B cell (primary cell): ENCODE data around the gene RAP2A. TPM values are rescaled to one million over a fixed set of nuclear protein-coding genes. Genes with fewer than 3 reads are reported as not detected.

Source experiments
- ATAC-seq: fragments of 200-7000 bp; cut with Tn5 transposase; one replicate; pipeline ENCODE4 v1.10.0; 2021; ENCODE audit warnings: low read depth, mild to moderate bottlenecking, moderate number of reproducible peaks, moderate library complexity
- CTCF ChIA-PET: fragments of 350-600 bp; sonication (Branson Sonifier 250); formaldehyde crosslinking; loops from one replicate; lab custom pipeline; 2021; ENCODE audit warnings: antibody characterized with exemption, inconsistent platforms; lab: Charles Lee
- POLR2A ChIA-PET: fragments of 350-600 bp; sonication (Branson Sonifier 250); formaldehyde crosslinking; loops from one replicate; lab custom pipeline; 2021; ENCODE audit warnings: antibody characterized with exemption; lab: Charles Lee
- DNase-seq: peaks from one replicate; pipeline ENCODE4 v3.0.0; 2013
- H2AFZ ChIP-seq: 2 replicates; pipeline ENCODE4 v1.6.1; 2012; ENCODE audit warnings: mild to moderate bottlenecking, low read depth, low read length; ENCODE audit not compliant: insufficient read depth, poor library complexity, severe bottlenecking
- H3K27ac ChIP-seq, 2 donors: 1 replicate in 1 of 2; 2 replicates in 1 of 2; pipeline ENCODE4 v1.5.1; 2012 to 2013; ENCODE audit warnings: low read length in 2 of 2, mild to moderate bottlenecking in 2 of 2, moderate library complexity in 1 of 2
- H3K27me3 ChIP-seq, 4 experiments: fragments of 200-600 bp in 1 of 4; sonication (generic) in 1 of 4; replicated peaks in 1 of 4; 1 replicate in 2 of 4; 2 replicates in 2 of 4; pipeline versions ENCODE4 v1.6.1 to v1.7.0; 2013 to 2016; ENCODE audit warnings: low read length in 3 of 4, mild to moderate bottlenecking in 2 of 4, mixed read lengths in 1 of 4, moderate library complexity in 1 of 4; ENCODE audit not compliant: insufficient read depth in 4 of 4, control insufficient read depth in 3 of 4; ENCODE audit errors: control extremely low read depth in 1 of 4
- H3K36me3 ChIP-seq, 2 experiments: replicated peaks in 1 of 2; 1 replicate in 1 of 2; 2 replicates in 1 of 2; pipeline versions ENCODE4 v1.6.1 to v1.7.1; 2013; ENCODE audit warnings: low read length in 1 of 2; ENCODE audit not compliant: insufficient read depth in 2 of 2, control insufficient read depth in 1 of 2; ENCODE audit errors: control extremely low read depth in 1 of 2, extremely low read depth in 1 of 2
- H3K4me1 ChIP-seq, 2 donors: fragments of 200-600 bp in 1 of 2; sonication (generic) in 1 of 2; 1 replicate in 1 of 2; 2 replicates in 1 of 2; pipeline versions ENCODE4 v1.5.1 to v1.6.1; 2013 to 2017; ENCODE audit warnings: low read length in 2 of 2; ENCODE audit not compliant: control insufficient read depth in 2 of 2, insufficient read depth in 2 of 2
- H3K4me2 ChIP-seq: replicated peaks from 2 replicates; pipeline ENCODE3; 2012; ENCODE audit warnings: mild to moderate bottlenecking, low read depth, low read length; ENCODE audit not compliant: poor library complexity, severe bottlenecking
- H3K4me3 ChIP-seq, 5 experiments: fragments of 200-600 bp in 1 of 5; sonication (generic) in 1 of 5; 1 replicate in 3 of 5; 2 replicates in 2 of 5; pipeline versions ENCODE4 v1.5.1 to v1.7.0; 2011 to 2016; ENCODE audit warnings: low read length in 4 of 5, mild to moderate bottlenecking in 4 of 5, low read depth in 2 of 5, control low read depth in 1 of 5, moderate library complexity in 1 of 5; ENCODE audit not compliant: insufficient read depth in 1 of 5; ENCODE audit errors: control extremely low read depth in 1 of 5, extremely low read depth in 1 of 5
- H3K79me2 ChIP-seq: fragments of 200-600 bp; sonication (generic); one replicate; pipeline ENCODE4 v1.6.0; 2016; ENCODE audit warnings: low read length; ENCODE audit not compliant: control insufficient read depth, insufficient read depth
- H3K9ac ChIP-seq: fragments of 200-600 bp; sonication (generic); 2 replicates; pipeline ENCODE4 v1.6.1; 2017; ENCODE audit warnings: mild to moderate bottlenecking, low read length, moderate library complexity
- H3K9me3 ChIP-seq, 3 donors: one replicate each; pipeline versions ENCODE4 v1.6.1 to v1.7.1; 2013; ENCODE audit warnings: low read length in 2 of 3; ENCODE audit not compliant: control insufficient read depth in 2 of 3, insufficient read depth in 1 of 3; ENCODE audit errors: control extremely low read depth in 1 of 3
- H4K20me1 ChIP-seq: 2 replicates; pipeline ENCODE4 v1.6.0; 2012; ENCODE audit warnings: mild to moderate bottlenecking, low read length; ENCODE audit not compliant: insufficient read depth, control insufficient read depth, poor library complexity, severe bottlenecking
- H3K27ac Mint-ChIP-seq: one replicate; pipeline ENCODE4 v1.8.0; 2021; ENCODE audit warnings: mixed read lengths
- H3K27me3 Mint-ChIP-seq: one replicate; pipeline ENCODE4 v1.8.0; 2021; ENCODE audit warnings: mixed read lengths
- H3K4me1 Mint-ChIP-seq: one replicate; pipeline ENCODE4 v1.8.0; 2021; ENCODE audit warnings: mixed read lengths
- H3K4me3 Mint-ChIP-seq: one replicate; pipeline ENCODE4 v1.8.0; 2021; ENCODE audit warnings: mixed read lengths
- H3K9me3 Mint-ChIP-seq: one replicate; pipeline ENCODE4 v1.8.0; 2022; ENCODE audit warnings: mixed read lengths; ENCODE audit not compliant: insufficient read depth
- EZH2 ChIP-seq: IDR thresholded peaks from 2 replicates; pipeline ENCODE4 v1.6.1; 2012; ENCODE audit warnings: borderline replicate concordance, low read depth, mild to moderate bottlenecking, moderate library complexity, low read length; ENCODE audit not compliant: insufficient read depth, poor library complexity, severe bottlenecking
- WGBS: methylation state at CpG from one replicate; pipeline ENCODE4 v1.1.5; 2013; ENCODE audit warnings: missing lambda C conversion rate; ENCODE audit not compliant: insufficient coverage; 5-methylcytosine and 5-hydroxymethylcytosine counted together
- intact Hi-C: fragments of 100-400 bp; cut with micrococcal nuclease; formaldehyde crosslinking; loops from one replicate; pipeline ENCODE4 v1.10.0; 2022
- polyA plus RNA-seq: library from polyadenylated mRNA; depleted of rRNA; stranded (reverse); fragments of >200 nt; gene quantifications from 2 replicates; pipeline ENCODE4 v1.2.3, GENCODE V29; 2012
- total RNA-seq, 2 donors: library from RNA; stranded (reverse); fragments of 120-200 nt in 1 of 2; gene quantifications; 1 replicate in 1 of 2; 2 replicates in 1 of 2; pipeline versions ENCODE4 v1.2.3 to v1.2.4, GENCODE V29; 2013 to 2022
- TF ChIP-seq, protein P1 (sequence below): fragments of 200-600 bp; IDR thresholded peaks from one replicate; pipeline ENCODE4 v1.8.0; 2022; ENCODE audit warnings: antibody characterized with exemption, mild to moderate bottlenecking

RAP2A gene
- total and polyA plus RNA-seq, 2 donors (not counting 1 experiment from before 2014, with no cell fraction given): 2.1 to 24.1 TPM

DNA sequence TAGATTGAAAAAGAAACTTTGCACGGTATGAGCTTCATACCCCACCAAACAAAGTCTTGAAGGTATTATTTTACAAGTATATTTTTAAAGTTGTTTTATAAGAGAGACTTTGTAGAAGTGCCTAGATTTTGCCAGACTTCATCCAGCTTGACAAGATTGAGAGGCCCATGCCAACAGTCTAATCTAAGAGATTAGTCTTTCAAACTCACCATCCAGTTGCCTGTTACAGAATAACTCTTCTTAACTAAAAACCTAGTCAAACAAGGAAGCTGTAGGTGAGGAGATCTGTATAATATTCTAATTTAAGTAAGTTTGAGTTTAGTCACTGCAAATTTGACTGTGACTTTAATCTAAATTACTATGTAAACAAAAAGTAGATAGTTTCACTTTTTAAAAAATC is 41.9 kb upstream of the RAP2A start:
- Histone ChIP-seq H3K9ac (no peak overlapping the region), H2AFZ (no peak overlapping the region), H3K4me2 (no peak overlapping the region), H3K79me2 (no peaks in the 10 kb centered on the region), H3K27me3 (no peaks in the 10 kb centered on the region), H3K27ac (no peak overlapping the region), H4K20me1 (no peaks in the 10 kb centered on the region), H3K36me3 (peaks cover 0 to 16% of the 10 kb centered on the region in 2 experiments), H3K9me3 (no peaks in the 10 kb centered on the region), H3K4me3 (no peak overlapping the region), H3K4me1 (peaks cover 7 to 9% of the 10 kb centered on the region in 2 donors)
- no peak for DNase-seq
- TF ChIP-seq, protein P1, sequence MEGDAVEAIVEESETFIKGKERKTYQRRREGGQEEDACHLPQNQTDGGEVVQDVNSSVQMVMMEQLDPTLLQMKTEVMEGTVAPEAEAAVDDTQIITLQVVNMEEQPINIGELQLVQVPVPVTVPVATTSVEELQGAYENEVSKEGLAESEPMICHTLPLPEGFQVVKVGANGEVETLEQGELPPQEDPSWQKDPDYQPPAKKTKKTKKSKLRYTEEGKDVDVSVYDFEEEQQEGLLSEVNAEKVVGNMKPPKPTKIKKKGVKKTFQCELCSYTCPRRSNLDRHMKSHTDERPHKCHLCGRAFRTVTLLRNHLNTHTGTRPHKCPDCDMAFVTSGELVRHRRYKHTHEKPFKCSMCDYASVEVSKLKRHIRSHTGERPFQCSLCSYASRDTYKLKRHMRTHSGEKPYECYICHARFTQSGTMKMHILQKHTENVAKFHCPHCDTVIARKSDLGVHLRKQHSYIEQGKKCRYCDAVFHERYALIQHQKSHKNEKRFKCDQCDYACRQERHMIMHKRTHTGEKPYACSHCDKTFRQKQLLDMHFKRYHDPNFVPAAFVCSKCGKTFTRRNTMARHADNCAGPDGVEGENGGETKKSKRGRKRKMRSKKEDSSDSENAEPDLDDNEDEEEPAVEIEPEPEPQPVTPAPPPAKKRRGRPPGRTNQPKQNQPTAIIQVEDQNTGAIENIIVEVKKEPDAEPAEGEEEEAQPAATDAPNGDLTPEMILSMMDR: no peak
- TF ChIP-seq EZH2: no peak
- intact Hi-C loops: no loop called here
- Mint-ChIP-seq H3K4me1 (peaks cover 15% of the 10 kb centered on the region), H3K27me3 (no peaks in the 10 kb centered on the region), H3K9me3 (no peaks in the 10 kb centered on the region), H3K4me3 (no peak overlapping the region), H3K27ac (no peak overlapping the region)
- CTCF ChIA-PET: interaction anchor here (1.2 kb wide), 1 partner anchor 36 kb away, joined by 3 read pairs; no protein-coding TSS in a partner anchor
- ATAC-seq: no peak
- POLR2A ChIA-PET: no interaction called here
- no CpG with 5 or more reads among the region's 1 CpG for WGBS

DNA sequence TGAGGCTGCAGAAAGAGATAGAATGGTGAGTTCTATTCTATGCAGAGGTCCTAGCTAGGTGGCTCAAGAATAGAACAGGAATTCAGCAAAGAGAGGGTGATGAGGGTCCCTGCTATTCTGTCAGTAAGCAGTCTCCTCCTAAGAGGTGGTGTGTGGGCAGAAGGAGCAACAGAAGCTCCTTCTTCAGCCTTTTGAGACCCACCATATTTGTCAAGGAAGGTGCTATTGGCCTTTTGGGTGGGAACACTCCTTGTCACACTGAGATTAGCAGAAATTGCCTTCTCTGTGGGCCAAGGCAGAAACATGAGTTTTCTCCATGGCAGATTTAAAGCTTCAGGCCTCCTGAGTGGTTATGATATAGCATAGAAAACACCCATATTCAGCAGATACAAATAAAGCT is 39.4 kb upstream of the RAP2A start:
- Mint-ChIP-seq H3K4me1 (no peaks in the 10 kb centered on the region), H3K9me3 (peaks cover 3% of the 10 kb centered on the region), H3K27ac (no peak overlapping the region), H3K27me3 (no peaks in the 10 kb centered on the region), H3K4me3 (no peak overlapping the region)
- no peaks in the 10 kb centered on the region for H3K9me3 ChIP-seq
- H3K27me3 ChIP-seq: no peaks in the 10 kb centered on the region
- intact Hi-C loops: no loop called here
- H3K4me1 ChIP-seq: no peaks in the 10 kb centered on the region
- no peak overlapping the region for H3K4me3 ChIP-seq
- TF ChIP-seq EZH2: no peak
- TF ChIP-seq, protein P1: no peak
- no peaks in the 10 kb centered on the region for H4K20me1 ChIP-seq
- ChIA-PET CTCF (no interaction called here), POLR2A (no interaction called here)
- no peak overlapping the region for H3K27ac ChIP-seq
- ATAC-seq (no peak), DNase-seq (no peak)
- H3K36me3 ChIP-seq: peaks cover 0 to 16% of the 10 kb centered on the region in 2 experiments
- no peaks in the 10 kb centered on the region for H3K79me2 ChIP-seq
- no peak overlapping the region for H3K4me2 ChIP-seq
- H2AFZ ChIP-seq: no peak overlapping the region
- H3K9ac ChIP-seq: no peak overlapping the region
